Transverse colon (tissue), 4 donors: ENCODE results near the gene GAB2. TPM values are rescaled to one million over a fixed set of nuclear protein-coding genes. Genes with fewer than 3 reads are reported as not detected.

ENCODE experiments used
- DNase-seq: peaks from one replicate; pipeline ENCODE4 v3.0.0-alpha.2; 2019
- H3K27ac ChIP-seq, 4 donors: fragments of 200-600 bp; sonication (generic); 2 replicates each; pipeline ENCODE4 v1.5.1; 2016 to 2018; ENCODE audit warnings: inconsistent platforms in 4 of 4
- H3K27me3 ChIP-seq: fragments of 200-600 bp; sonication (generic); 2 replicates; pipeline ENCODE4 v1.5.1; 2017; ENCODE audit warnings: inconsistent platforms
- H3K36me3 ChIP-seq, 4 donors: fragments of 200-600 bp; sonication (generic); 2 replicates each; pipeline ENCODE4 v1.5.1; 2017 to 2019; ENCODE audit warnings: inconsistent platforms in 4 of 4
- H3K4me1 ChIP-seq, 4 donors: fragments of 200-600 bp; sonication (generic); 2 replicates each; pipeline ENCODE4 v1.5.1; 2017 to 2020; ENCODE audit warnings: inconsistent platforms in 4 of 4
- H3K4me3 ChIP-seq, 4 donors: fragments of 200-600 bp; sonication (generic); 1 replicate in 1 of 4; 2 replicates in 3 of 4; pipeline versions ENCODE4 v1.5.1 to v1.6.1; 2017 to 2019; ENCODE audit warnings: inconsistent platforms in 4 of 4
- H3K9me3 ChIP-seq, 2 donors: fragments of 200-600 bp; sonication (generic); 2 replicates each; pipeline ENCODE4 v1.5.1; 2017 to 2019; ENCODE audit warnings: inconsistent platforms in 2 of 2
- EP300 ChIP-seq: sonication (generic); formaldehyde crosslinking; IDR thresholded peaks from one replicate; pipeline ENCODE4 v1.6.1; 2017; ENCODE audit warnings: antibody characterized with exemption, low read depth
- POLR2A ChIP-seq: fragments of 450-650 bp; IDR thresholded peaks from one replicate; pipeline ENCODE4 v1.6.1; 2016; ENCODE audit warnings: antibody characterized with exemption, mild to moderate bottlenecking, moderate library complexity
- POLR2AphosphoS5 ChIP-seq, 3 donors: sonication (generic); formaldehyde crosslinking; IDR thresholded peaks; one replicate each; pipeline ENCODE4 v1.6.1; 2016; ENCODE audit warnings: antibody characterized with exemption in 3 of 3
- WGBS, 2 donors: methylation state at CpG; one replicate each; pipeline ENCODE4 v1.1.5; 2018; ENCODE audit warnings: low coverage in 1 of 2; 5-methylcytosine and 5-hydroxymethylcytosine counted together
- in situ Hi-C, 4 donors: fragments of 200-750 bp; cut with MboI; loops; one replicate each; pipeline versions ENCODE4 v1.15.0 to v1.15.1; 2017; ENCODE audit warnings: low sequenced_read_pairs in 3 of 4, low pct_ligation_motif_present in 1 of 4, low pct_unique_long_range_greater_than_20kb in 1 of 4
- intact Hi-C: fragments of 100-400 bp; cut with DNase I; formaldehyde crosslinking; loops from one replicate; pipeline ENCODE4 v1.15.1; 2023; ENCODE audit warnings: low total_unique reads
- total RNA-seq, 4 donors: library from RNA; depleted of rRNA; stranded (reverse); fragments of >200 nt; gene quantifications; one replicate each; pipeline ENCODE4 v1.1.0, GENCODE V29; 2016
- TF ChIP-seq, protein P1 (sequence below), 5 experiments: fragments of 200-600 bp in 3 of 5; fragments of 450-650 bp in 2 of 5; sonication (generic) in 3 of 5; IDR thresholded peaks; 1 replicate in 2 of 5; 2 replicates in 3 of 5; pipeline ENCODE4 v1.5.1; 2016 to 2017; ENCODE audit warnings: antibody characterized with exemption in 5 of 5, inconsistent platforms in 3 of 5, mild to moderate bottlenecking in 2 of 5, moderate library complexity in 1 of 5

GAB2 gene
- total RNA-seq, 4 donors from 2014 or later: 5.8 to 35.7 (median 22.9) TPM

GRCh38 chr11:78189174-78189724, 228.4 kb downstream of the GAB2 start:
- DNase-seq: no peak
- TF ChIP-seq POLR2AphosphoS5 (IDR thresholded peaks at IDR 0.05) (no peak), EP300 (no peak), POLR2A (no peak)
- TF ChIP-seq, protein P1, sequence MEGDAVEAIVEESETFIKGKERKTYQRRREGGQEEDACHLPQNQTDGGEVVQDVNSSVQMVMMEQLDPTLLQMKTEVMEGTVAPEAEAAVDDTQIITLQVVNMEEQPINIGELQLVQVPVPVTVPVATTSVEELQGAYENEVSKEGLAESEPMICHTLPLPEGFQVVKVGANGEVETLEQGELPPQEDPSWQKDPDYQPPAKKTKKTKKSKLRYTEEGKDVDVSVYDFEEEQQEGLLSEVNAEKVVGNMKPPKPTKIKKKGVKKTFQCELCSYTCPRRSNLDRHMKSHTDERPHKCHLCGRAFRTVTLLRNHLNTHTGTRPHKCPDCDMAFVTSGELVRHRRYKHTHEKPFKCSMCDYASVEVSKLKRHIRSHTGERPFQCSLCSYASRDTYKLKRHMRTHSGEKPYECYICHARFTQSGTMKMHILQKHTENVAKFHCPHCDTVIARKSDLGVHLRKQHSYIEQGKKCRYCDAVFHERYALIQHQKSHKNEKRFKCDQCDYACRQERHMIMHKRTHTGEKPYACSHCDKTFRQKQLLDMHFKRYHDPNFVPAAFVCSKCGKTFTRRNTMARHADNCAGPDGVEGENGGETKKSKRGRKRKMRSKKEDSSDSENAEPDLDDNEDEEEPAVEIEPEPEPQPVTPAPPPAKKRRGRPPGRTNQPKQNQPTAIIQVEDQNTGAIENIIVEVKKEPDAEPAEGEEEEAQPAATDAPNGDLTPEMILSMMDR (IDR thresholded peaks at IDR 0.05): no peak
- H3K9me3 ChIP-seq: no peaks in the 10 kb centered on the region
- no peaks in the 10 kb centered on the region for H3K36me3 ChIP-seq
- peaks cover 0 to 37% (median 29%) of the 10 kb centered on the region in 4 donors for H3K4me1 ChIP-seq
- in situ Hi-C loops (no loop called here), intact Hi-C loops (loop anchor here (5.0 kb wide), 1 partner anchor 37 kb away; no protein-coding TSS in a partner anchor)
- H3K27me3 ChIP-seq: no peaks in the 10 kb centered on the region
- peak overlapping the region; percentile 43 to 90 (median 76) for H3K4me3 ChIP-seq
- peak overlapping the region; percentile 76 to 90 (median 89) for H3K27ac ChIP-seq
- WGBS, 2 donors: 36 to 60% methylated on average over 4 to 18 of the region's 18 CpGs

GRCh38 chr11:78188286-78189173, 229.1 kb downstream of the GAB2 start, which contains the start of the genes KCTD21 and USP35:
Gene KCTD21, minus strand, starts transcription at chr11:78188626. Its CDS starts 14,072 bp downstream, at chr11:78174554.
Gene USP35, plus strand, starts transcription at chr11:78188919. Its CDS starts 7,327 bp downstream, at chr11:78196246.
- in situ Hi-C loops: no loop called here
- no peaks in the 10 kb centered on the region for H3K9me3 ChIP-seq
- WGBS, 2 donors: 2% methylated on average over 48 of the region's 74 CpGs; no CpG with 5 or more reads in 1 of the 2 donors
- TF ChIP-seq EP300: no peak
- TF ChIP-seq, protein P1 (IDR thresholded peaks at IDR 0.05): no peak
- peak; percentile 71 for TF ChIP-seq POLR2A
- TF ChIP-seq POLR2AphosphoS5 (IDR thresholded peaks at IDR 0.05): peak; percentile 87 to 95 (median 89)
- peak; percentile 97 for DNase-seq
- H3K27ac ChIP-seq: peak within 1 kb of the TSS; percentile 76 to 90 (median 89)
- intact Hi-C loops: loop anchor here (5.0 kb wide), 1 partner anchor 36 kb away; no protein-coding TSS in a partner anchor
- H3K4me1 ChIP-seq: peaks cover 0 to 37% (median 29%) of the 10 kb centered on the region in 4 donors
- H3K4me3 ChIP-seq: peak within 1 kb of the TSS; percentile 68 to 90 (median 77)
- no peaks in the 10 kb centered on the region for H3K27me3 ChIP-seq
- H3K36me3 ChIP-seq: no peaks in the 10 kb centered on the region

DNA sequence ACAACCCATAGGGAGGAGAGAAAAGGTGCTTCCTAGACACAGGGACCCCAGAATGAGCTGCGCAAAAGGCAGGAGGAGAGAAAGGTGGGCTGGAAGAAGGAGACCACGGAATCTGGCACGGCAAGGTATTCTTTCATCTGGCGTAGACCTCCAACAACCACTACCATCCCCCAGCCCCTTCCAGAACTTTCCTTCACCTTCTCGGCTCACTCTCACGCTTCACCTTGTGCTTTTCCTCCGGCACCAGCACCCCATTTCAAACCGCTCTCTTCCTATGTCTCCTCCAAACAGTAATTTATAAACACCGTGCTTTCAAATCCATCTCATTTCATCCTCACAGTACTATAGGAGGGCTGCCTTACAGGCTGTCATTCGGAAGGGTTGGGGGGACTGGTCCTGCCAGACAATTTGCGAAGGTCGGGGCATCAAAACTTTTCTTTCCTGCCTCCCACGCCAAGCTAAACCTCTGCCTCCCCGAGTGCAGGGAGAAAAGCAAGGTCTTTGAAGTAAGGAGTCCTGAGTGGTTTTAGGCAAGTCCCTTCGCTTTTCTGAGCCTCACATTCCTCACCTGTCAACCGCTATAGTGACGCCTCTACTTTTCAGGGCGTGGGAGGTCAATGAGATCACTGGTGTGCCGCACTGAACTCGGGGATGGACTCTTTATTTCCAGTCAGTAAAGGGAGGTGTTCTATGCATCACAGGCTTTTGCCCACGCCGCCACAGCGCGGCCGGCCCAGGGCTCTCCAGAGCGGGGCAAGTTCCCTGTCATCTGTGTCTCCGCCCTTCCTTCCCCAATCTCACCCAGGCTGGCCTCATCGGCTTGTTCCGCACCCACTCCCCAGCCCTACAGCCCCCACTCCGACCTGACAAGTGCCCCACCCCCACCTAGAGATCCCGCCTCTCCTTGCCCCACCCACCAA, 230.0 kb downstream of the GAB2 start:
- Histone ChIP-seq H3K27me3 (no peaks in the 10 kb centered on the region), H3K27ac (peak overlapping the region; percentile 76 to 90 (median 89)), H3K4me3 (peak overlapping the region; percentile 68 to 90 (median 77)), H3K36me3 (no peaks in the 10 kb centered on the region), H3K4me1 (peaks cover 0 to 37% (median 29%) of the 10 kb centered on the region in 4 donors), H3K9me3 (no peaks in the 10 kb centered on the region)
- no peak for DNase-seq
- in situ Hi-C loops: no loop called here
- WGBS, 2 donors: 19 to 60% methylated on average over 2 to 31 of the region's 31 CpGs
- TF ChIP-seq POLR2A (no peak), POLR2AphosphoS5 (IDR thresholded peaks at IDR 0.05) (no peak), EP300 (no peak)
- TF ChIP-seq, protein P1 (IDR thresholded peaks at IDR 0.05): no peak
- intact Hi-C loops: loop anchor here (5.0 kb wide), 1 partner anchor 35 kb away; no protein-coding TSS in a partner anchor
